ENCODE measurements around the gene HTT.

The HTT gene

DNA sequence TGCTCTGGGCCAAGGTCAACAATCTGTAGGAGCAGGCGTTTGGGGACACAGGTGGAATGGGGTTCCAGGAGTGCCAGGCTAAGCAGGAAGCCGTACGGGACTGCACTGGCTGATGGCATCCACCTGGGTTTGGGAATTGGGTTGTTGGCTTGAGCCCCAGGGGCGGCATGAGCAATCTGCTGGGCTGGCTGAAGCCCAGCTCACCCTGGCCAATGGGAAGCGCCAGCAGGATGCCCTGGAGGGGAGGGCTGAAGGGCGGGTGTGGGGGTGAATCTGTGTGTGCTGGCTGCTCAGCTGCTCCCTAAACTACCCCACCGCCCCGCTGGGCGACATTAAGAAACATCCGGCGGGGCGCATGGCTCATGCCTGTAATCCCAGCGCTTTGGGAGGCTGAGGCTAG is 209.4 kb downstream of the HTT start:
- Histone ChIP-seq H3K36me3 (ENCODE audit: control insufficient read depth, insufficient read depth, low read length) (no peaks in the 10 kb centered on the region), H3K4me3 (ENCODE audit: insufficient read depth, low read depth, low read length) (no peak overlapping the region), H3K4me1 (ENCODE audit: control insufficient read depth, insufficient read depth, low read length) (peaks cover 7% of the 10 kb centered on the region), H3K27ac (ENCODE audit: insufficient read depth, low read depth, low read length, poor library complexity, severe bottlenecking) (no peak overlapping the region), H3K9me3 (ENCODE audit: control insufficient read depth, low read length) (no peaks in the 10 kb centered on the region), H3K27me3 (ENCODE audit: control insufficient read depth, insufficient read depth, low read length, poor library complexity, severe bottlenecking) (no peaks in the 10 kb centered on the region)
- WGBS, 2 experiments = 89 to 91% methylated on average over 13 of the region's 13 CpGs

DNA sequence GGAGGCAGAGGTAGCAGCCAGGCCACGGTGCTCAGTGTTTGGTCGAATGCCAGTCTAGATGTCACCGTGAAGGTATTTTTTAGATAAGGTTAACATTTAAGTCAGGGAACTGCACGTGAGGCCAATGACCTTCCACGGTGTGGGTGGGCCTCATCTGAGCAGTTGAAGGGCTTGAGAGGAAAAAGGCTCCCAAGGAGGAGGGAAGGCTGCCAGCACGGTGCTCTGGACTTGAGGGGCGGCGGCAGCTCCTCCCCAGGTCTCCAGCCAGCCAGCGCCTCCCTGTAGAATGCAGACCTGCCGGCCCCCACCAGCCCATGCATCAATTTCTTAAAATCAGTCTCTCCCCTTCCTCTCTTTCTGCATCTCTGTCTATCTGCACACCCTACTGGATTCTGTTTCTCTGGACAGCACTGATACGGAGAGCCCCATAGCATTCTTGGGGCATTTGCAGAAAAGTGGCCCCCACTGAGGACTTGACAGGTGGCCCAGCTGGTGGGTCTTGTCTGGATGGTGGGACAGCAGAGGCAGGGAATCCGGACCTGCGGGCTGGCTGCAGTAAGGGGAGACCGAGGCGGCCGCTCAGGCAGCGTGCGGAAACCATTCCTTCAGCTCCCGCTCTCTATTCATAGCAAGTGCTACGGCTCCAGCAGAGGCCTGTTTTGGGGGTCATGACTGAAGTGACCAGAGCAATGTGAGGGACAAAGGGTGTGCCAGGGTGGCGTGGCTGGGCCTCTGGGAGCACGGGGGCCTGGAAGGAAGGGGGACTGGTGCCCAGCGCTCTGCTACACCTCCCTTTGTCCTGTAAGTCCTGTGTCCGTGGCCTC is 210.5 kb downstream of the HTT start:
- H3K27ac ChIP-seq (ENCODE audit: insufficient read depth, low read depth, low read length, poor library complexity, severe bottlenecking) = no peak overlapping the region
- H3K9me3 ChIP-seq (ENCODE audit: control insufficient read depth, low read length) = no peaks in the 10 kb centered on the region
- no peaks in the 10 kb centered on the region for H3K36me3 ChIP-seq (ENCODE audit: control insufficient read depth, insufficient read depth, low read length)
- 95% methylated on average over 24 of the region's 24 CpGs for WGBS, 2 experiments
- no peak overlapping the region for H3K4me3 ChIP-seq (ENCODE audit: insufficient read depth, low read depth, low read length)
- H3K4me1 ChIP-seq (ENCODE audit: control insufficient read depth, insufficient read depth, low read length) = peaks cover 7% of the 10 kb centered on the region
- no peaks in the 10 kb centered on the region for H3K27me3 ChIP-seq (ENCODE audit: control insufficient read depth, insufficient read depth, low read length, poor library complexity, severe bottlenecking)

GRCh38 chr4:3285558-3286334 is 211.3 kb downstream of the HTT start:
- no peaks in the 10 kb centered on the region for H3K36me3 ChIP-seq (ENCODE audit: control insufficient read depth, insufficient read depth, low read length)
- no peak overlapping the region for H3K4me3 ChIP-seq (ENCODE audit: insufficient read depth, low read depth, low read length)
- H3K27ac ChIP-seq (ENCODE audit: insufficient read depth, low read depth, low read length, poor library complexity, severe bottlenecking) = no peak overlapping the region
- no peaks in the 10 kb centered on the region for H3K9me3 ChIP-seq (ENCODE audit: control insufficient read depth, low read length)
- H3K27me3 ChIP-seq (ENCODE audit: control insufficient read depth, insufficient read depth, low read length, poor library complexity, severe bottlenecking) = peaks cover 1% of the 10 kb centered on the region
- H3K4me1 ChIP-seq (ENCODE audit: control insufficient read depth, insufficient read depth, low read length) = peaks cover 7% of the 10 kb centered on the region
- 91 to 92% methylated on average over 38 of the region's 38 CpGs for WGBS, 2 experiments

GRCh38 chr4:3286335-3287175 is 212.1 kb downstream of the HTT start:
- Histone ChIP-seq H3K27ac (ENCODE audit: insufficient read depth, low read depth, low read length, poor library complexity, severe bottlenecking) (no peak overlapping the region), H3K36me3 (ENCODE audit: control insufficient read depth, insufficient read depth, low read length) (no peaks in the 10 kb centered on the region), H3K9me3 (ENCODE audit: control insufficient read depth, low read length) (no peaks in the 10 kb centered on the region), H3K4me3 (ENCODE audit: insufficient read depth, low read depth, low read length) (no peak overlapping the region), H3K4me1 (ENCODE audit: control insufficient read depth, insufficient read depth, low read length) (peaks cover 10% of the 10 kb centered on the region), H3K27me3 (ENCODE audit: control insufficient read depth, insufficient read depth, low read length, poor library complexity, severe bottlenecking) (peaks cover 9% of the 10 kb centered on the region)
- WGBS, 2 experiments = 89 to 90% methylated on average over 32 of the region's 32 CpGs

DNA sequence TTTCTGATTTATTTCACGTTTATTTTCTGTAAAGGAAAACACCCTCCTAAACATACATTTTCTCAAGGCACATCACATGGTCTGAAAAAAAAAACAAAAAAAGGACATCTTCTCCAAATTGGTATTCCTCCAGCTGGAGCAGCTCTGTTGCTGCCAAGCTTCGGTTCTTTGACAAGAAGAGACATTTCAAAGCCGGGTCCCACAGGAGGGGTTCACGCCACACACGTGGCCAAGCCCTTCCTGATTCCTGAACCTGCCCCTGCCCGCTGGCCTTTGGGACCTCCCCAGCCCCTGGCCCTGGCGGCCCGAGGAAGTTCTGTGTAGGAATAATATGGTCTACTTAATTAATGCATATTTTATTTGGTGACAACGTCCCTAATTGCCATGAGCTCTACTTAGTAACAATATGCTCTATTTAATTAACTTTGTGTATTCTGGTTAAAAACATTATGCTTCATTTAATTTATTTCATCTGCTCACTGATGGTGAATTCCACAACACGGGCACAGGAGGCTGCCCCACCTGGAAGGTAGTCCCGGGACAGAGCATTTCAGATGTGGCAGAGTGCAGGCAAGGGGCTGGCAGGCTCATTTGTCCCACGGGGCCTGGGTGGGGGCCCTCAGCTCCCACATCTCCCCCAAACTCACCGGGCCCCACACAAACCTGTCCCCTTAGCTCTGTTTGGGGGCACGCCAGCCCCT is 212.9 kb downstream of the HTT start:
- Histone ChIP-seq H3K9me3 (ENCODE audit: control insufficient read depth, low read length) (no peaks in the 10 kb centered on the region), H3K4me3 (ENCODE audit: insufficient read depth, low read depth, low read length) (no peak overlapping the region), H3K27ac (ENCODE audit: insufficient read depth, low read depth, low read length, poor library complexity, severe bottlenecking) (no peak overlapping the region), H3K27me3 (ENCODE audit: control insufficient read depth, insufficient read depth, low read length, poor library complexity, severe bottlenecking) (peaks cover 12% of the 10 kb centered on the region), H3K4me1 (ENCODE audit: control insufficient read depth, insufficient read depth, low read length) (peaks cover 10% of the 10 kb centered on the region), H3K36me3 (ENCODE audit: control insufficient read depth, insufficient read depth, low read length) (no peaks in the 10 kb centered on the region)
- 90 to 92% methylated on average over 11 to 14 of the region's 14 CpGs for WGBS, 2 experiments

DNA sequence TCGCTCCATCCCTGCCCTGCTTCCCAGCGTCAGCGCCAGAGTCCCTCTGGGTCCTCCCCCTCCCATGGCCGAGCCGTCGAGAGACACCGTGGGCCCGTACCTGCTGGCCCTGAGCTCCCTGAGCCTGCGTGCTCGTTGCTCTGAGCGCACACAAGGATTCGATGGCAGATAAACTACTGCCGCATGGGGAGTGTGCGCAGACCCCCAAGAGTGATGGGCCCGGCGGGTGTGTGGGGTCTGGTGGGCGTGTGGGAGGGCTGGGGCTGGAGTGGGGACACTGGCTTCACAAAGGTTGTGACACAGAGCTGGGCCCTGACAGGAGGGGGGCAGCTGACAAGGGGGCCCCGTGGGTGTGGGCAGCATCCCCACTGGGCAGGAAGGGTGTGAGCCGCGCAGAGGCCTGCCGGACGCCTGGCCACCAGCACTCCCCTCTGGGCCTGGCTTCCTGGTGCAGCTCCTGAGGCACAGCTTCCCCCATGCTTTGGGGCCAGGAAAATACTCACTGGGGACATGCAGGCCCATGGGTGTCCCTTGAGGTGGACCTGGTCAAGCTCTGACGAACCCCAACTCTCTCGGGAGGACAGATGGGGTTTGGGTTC is 213.6 kb downstream of the HTT start:
- H3K9me3 ChIP-seq (ENCODE audit: control insufficient read depth, low read length) = no peaks in the 10 kb centered on the region
- H3K27me3 ChIP-seq (ENCODE audit: control insufficient read depth, insufficient read depth, low read length, poor library complexity, severe bottlenecking) = peaks cover 12% of the 10 kb centered on the region
- no peaks in the 10 kb centered on the region for H3K36me3 ChIP-seq (ENCODE audit: control insufficient read depth, insufficient read depth, low read length)
- H3K27ac ChIP-seq (ENCODE audit: insufficient read depth, low read depth, low read length, poor library complexity, severe bottlenecking) = no peak overlapping the region
- 93% methylated on average over 24 of the region's 24 CpGs for WGBS, 2 experiments
- H3K4me3 ChIP-seq (ENCODE audit: insufficient read depth, low read depth, low read length) = no peak overlapping the region
- H3K4me1 ChIP-seq (ENCODE audit: control insufficient read depth, insufficient read depth, low read length) = peaks cover 10% of the 10 kb centered on the region

DNA sequence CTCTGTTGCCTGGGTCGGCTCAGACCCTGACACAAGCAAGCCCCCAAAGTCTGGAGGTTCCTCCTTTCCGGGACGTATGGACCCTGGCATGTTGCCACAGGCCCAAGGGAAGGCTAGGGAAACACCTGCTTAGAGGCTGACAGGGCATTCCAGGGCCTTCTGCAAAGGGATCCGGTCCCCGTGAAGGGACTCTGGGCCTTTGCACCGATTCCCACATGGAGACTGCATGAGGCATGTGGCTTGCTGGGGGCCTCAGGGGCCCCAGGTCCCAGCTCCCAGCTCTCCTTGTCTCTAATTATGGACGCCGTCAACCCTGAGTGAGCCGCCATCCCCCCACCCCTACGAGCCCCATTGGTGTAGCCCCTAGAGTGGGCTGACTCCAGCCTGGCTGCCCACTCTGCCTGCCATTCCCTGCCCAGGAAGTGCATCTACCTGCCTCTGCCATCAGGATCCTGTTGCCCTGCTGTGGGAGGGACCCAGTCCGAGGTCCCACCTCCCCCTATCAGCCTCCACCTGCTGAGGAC is 214.2 kb downstream of the HTT start:
- H3K36me3 ChIP-seq (ENCODE audit: control insufficient read depth, insufficient read depth, low read length) = no peaks in the 10 kb centered on the region
- H3K4me3 ChIP-seq (ENCODE audit: insufficient read depth, low read depth, low read length) = no peak overlapping the region
- whole genome bisulfite sequencing, 2 experiments = 94 to 95% methylated on average over 11 of the region's 11 CpGs

GRCh38 chr4:3290476-3290875 is 216.0 kb downstream of the HTT start:
- Histone ChIP-seq H3K27me3 (ENCODE audit: control insufficient read depth, insufficient read depth, low read length, poor library complexity, severe bottlenecking) (peaks cover 12% of the 10 kb centered on the region), H3K27ac (ENCODE audit: insufficient read depth, low read depth, low read length, poor library complexity, severe bottlenecking) (no peak overlapping the region), H3K36me3 (ENCODE audit: control insufficient read depth, insufficient read depth, low read length) (no peaks in the 10 kb centered on the region), H3K4me1 (ENCODE audit: control insufficient read depth, insufficient read depth, low read length) (peaks cover 25% of the 10 kb centered on the region), H3K9me3 (ENCODE audit: control insufficient read depth, low read length) (no peaks in the 10 kb centered on the region), H3K4me3 (ENCODE audit: insufficient read depth, low read depth, low read length) (no peak overlapping the region)
- WGBS, 2 experiments = 93 to 94% methylated on average over 11 of the region's 11 CpGs

More for the DNA sequence above, 214.2 kb downstream of the HTT start:
- no peak overlapping the region for H3K27ac ChIP-seq (ENCODE audit: insufficient read depth, low read depth, low read length, poor library complexity, severe bottlenecking)
- no peaks in the 10 kb centered on the region for H3K9me3 ChIP-seq (ENCODE audit: control insufficient read depth, low read length)
- peaks cover 10% of the 10 kb centered on the region for H3K4me1 ChIP-seq (ENCODE audit: control insufficient read depth, insufficient read depth, low read length)
- peaks cover 12% of the 10 kb centered on the region for H3K27me3 ChIP-seq (ENCODE audit: control insufficient read depth, insufficient read depth, low read length, poor library complexity, severe bottlenecking)

DNA sequence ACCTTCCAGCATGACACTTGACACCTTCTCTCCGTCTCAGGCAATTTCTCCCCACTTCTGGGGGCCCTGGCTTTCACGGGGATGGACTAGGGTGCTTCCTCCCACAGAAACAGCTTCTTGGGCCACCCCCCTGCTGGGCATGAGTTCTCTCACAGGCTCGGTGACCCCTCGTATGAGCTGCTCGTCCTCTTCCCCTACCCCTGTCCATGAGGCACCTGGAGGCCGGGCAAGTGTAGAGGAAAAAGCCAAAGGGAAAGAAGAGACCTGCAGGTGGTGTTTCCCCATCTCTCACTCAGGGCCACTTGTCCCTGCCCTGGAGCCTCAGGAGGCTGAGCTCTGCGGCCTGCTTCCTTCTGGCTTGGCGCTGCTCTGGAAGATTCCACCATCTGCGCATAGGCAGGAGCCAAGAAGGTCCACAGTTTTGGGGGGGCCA is 216.4 kb downstream of the HTT start:
- H3K36me3 ChIP-seq (ENCODE audit: control insufficient read depth, insufficient read depth, low read length) = no peaks in the 10 kb centered on the region
- no peak overlapping the region for H3K4me3 ChIP-seq (ENCODE audit: insufficient read depth, low read depth, low read length)
- H3K27me3 ChIP-seq (ENCODE audit: control insufficient read depth, insufficient read depth, low read length, poor library complexity, severe bottlenecking) = peaks cover 12% of the 10 kb centered on the region
- 90% methylated on average over 9 of the region's 9 CpGs for WGBS, 2 experiments
- no peaks in the 10 kb centered on the region for H3K9me3 ChIP-seq (ENCODE audit: control insufficient read depth, low read length)
- H3K27ac ChIP-seq (ENCODE audit: insufficient read depth, low read depth, low read length, poor library complexity, severe bottlenecking) = no peak overlapping the region
- peaks cover 25% of the 10 kb centered on the region for H3K4me1 ChIP-seq (ENCODE audit: control insufficient read depth, insufficient read depth, low read length)

All from ectodermal cell (in vitro differentiated cells).